ENCODE measurements around the gene EML4. TPM values are rescaled to one million over a fixed set of nuclear protein-coding genes. Genes with fewer than 3 reads are reported as not detected.

The EML4 gene
- total and polyA plus RNA-seq, 10 donors: 25.4 to 176 (median 88.2) TPM

- no peaks in the 10 kb centered on the region for H3K9me3 ChIP-seq
- 95 to 100% (median 97%) methylated on average over 3 of the region's 3 CpGs for WGBS, 5 donors
These were observed 134.1 kb downstream of the EML4 start for GRCh38 chr2:42303252-42303651.

DNA sequence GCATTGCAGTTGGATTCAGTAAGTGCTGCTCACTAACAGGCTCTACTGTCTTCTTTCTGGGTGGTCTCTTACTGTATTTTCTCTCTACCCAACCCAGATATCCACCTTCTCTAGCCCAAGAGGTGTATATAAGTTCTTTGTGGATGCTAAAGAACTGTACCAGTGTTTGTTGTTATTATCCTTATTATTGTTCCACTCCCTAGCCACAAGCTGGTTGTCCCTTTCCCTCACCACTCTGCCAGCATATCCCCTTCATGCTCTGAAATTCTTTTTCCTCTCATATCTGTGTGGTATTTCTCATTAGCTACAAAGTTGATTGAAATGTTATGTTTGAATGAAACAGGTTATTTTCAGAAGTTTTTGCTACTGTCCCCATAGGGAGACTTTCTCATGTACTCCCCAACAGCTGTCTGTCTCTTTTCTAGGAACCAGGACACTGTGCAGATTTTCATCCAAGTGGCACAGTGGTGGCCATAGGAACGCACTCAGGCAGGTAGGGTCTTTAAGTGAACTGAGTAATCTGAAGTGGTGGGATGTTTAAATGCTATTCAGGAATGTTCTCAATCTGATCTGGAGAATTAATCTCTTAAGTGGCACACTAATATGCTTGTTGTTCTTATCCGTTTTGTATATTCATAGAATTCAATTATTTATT, 135.0 kb downstream of the EML4 start:
- no peak overlapping the region for H3K4me3 ChIP-seq
- 96 to 100% (median 98%) methylated on average over 2 of the region's 2 CpGs for WGBS, 5 donors
- no peak overlapping the region for H3K27ac ChIP-seq
- no peak for DNase-seq
- intact Hi-C loops (cut with DNase I; ENCODE audit: low total_unique reads): no loop called here
- no peak for TF ChIP-seq POLR2AphosphoS5 (IDR thresholded peaks at IDR 0.05)
- TF ChIP-seq, protein P1, sequence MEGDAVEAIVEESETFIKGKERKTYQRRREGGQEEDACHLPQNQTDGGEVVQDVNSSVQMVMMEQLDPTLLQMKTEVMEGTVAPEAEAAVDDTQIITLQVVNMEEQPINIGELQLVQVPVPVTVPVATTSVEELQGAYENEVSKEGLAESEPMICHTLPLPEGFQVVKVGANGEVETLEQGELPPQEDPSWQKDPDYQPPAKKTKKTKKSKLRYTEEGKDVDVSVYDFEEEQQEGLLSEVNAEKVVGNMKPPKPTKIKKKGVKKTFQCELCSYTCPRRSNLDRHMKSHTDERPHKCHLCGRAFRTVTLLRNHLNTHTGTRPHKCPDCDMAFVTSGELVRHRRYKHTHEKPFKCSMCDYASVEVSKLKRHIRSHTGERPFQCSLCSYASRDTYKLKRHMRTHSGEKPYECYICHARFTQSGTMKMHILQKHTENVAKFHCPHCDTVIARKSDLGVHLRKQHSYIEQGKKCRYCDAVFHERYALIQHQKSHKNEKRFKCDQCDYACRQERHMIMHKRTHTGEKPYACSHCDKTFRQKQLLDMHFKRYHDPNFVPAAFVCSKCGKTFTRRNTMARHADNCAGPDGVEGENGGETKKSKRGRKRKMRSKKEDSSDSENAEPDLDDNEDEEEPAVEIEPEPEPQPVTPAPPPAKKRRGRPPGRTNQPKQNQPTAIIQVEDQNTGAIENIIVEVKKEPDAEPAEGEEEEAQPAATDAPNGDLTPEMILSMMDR (IDR thresholded peaks at IDR 0.05 in 8 of 11, conservative IDR thresholded peaks at IDR 0.05 in 3 of 11): no peak
- TF ChIP-seq POLR2A (IDR thresholded peaks at IDR 0.05): no peak
- H3K9me3 ChIP-seq: no peaks in the 10 kb centered on the region
- peaks cover 0 to 7% (median 0%) of the 10 kb centered on the region in 6 donors for H3K4me1 ChIP-seq
- H3K27me3 ChIP-seq (replicated peaks in 1 of 7): no peaks in the 10 kb centered on the region
- H3K36me3 ChIP-seq: peaks cover 2 to 100% (median 66%) of the 10 kb centered on the region in 6 donors

More at GRCh38 chr2:42303252-42303651, 134.1 kb downstream of the EML4 start:
- Histone ChIP-seq H3K36me3 (peaks cover 2 to 100% (median 70%) of the 10 kb centered on the region in 6 donors), H3K4me1 (peaks cover 0 to 17% (median 6%) of the 10 kb centered on the region in 6 donors), H3K4me3 (no peak overlapping the region), H3K27me3 (replicated peaks in 1 of 7) (no peaks in the 10 kb centered on the region), H3K27ac (no peak overlapping the region)
- no peak for TF ChIP-seq POLR2AphosphoS5 (IDR thresholded peaks at IDR 0.05)
- intact Hi-C loops (cut with DNase I; ENCODE audit: low total_unique reads): no loop called here
- DNase-seq: no peak

DNA sequence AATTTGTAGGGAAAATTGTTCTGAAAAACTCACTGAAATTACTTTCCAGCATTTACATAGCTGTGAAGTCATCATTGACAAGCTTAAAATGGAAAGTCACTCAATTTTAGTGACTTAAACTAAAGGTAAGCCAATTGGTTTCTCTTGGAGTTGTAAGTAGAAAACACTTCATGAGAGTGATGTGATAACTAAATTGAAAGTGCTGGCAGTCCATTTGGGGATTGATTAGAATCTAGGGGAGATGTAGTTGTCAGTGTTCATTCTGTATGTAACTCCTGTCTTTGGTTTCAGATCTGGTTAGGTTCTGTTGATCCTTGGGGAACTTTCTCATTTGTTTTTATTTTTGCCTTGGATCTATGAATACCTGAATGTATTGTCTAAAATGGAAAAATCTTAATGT, 138.0 kb downstream of the EML4 start:
- intact Hi-C loops (cut with DNase I; ENCODE audit: low total_unique reads): no loop called here
- Histone ChIP-seq H3K36me3 (peaks cover 2 to 96% (median 56%) of the 10 kb centered on the region in 6 donors), H3K27me3 (replicated peaks in 1 of 7) (no peaks in the 10 kb centered on the region), H3K9me3 (no peaks in the 10 kb centered on the region), H3K4me1 (no peaks in the 10 kb centered on the region), H3K27ac (no peak overlapping the region), H3K4me3 (no peak overlapping the region)
- no peak for DNase-seq
- TF ChIP-seq POLR2AphosphoS5 (IDR thresholded peaks at IDR 0.05) (no peak), POLR2A (IDR thresholded peaks at IDR 0.05) (no peak)
- TF ChIP-seq, protein P1 (IDR thresholded peaks at IDR 0.05 in 8 of 11, conservative IDR thresholded peaks at IDR 0.05 in 3 of 11): no peak

GRCh38 chr2:42309366-42309765, 140.2 kb downstream of the EML4 start:
- TF ChIP-seq, protein P1 (IDR thresholded peaks at IDR 0.05 in 8 of 11, conservative IDR thresholded peaks at IDR 0.05 in 3 of 11): no peak
- TF ChIP-seq POLR2A (IDR thresholded peaks at IDR 0.05) (no peak), POLR2AphosphoS5 (IDR thresholded peaks at IDR 0.05) (no peak)
- DNase-seq: no peak
- 87 to 98% (median 95%) methylated on average over 2 of the region's 2 CpGs for WGBS, 5 donors
- intact Hi-C loops (cut with DNase I; ENCODE audit: low total_unique reads): no loop called here
- peaks cover 0 to 96% (median 42%) of the 10 kb centered on the region in 6 donors for H3K36me3 ChIP-seq
- no peaks in the 10 kb centered on the region for H3K27me3 ChIP-seq (replicated peaks in 1 of 7)
- no peak overlapping the region for H3K27ac ChIP-seq
- no peak overlapping the region for H3K4me3 ChIP-seq
- no peaks in the 10 kb centered on the region for H3K9me3 ChIP-seq
- H3K4me1 ChIP-seq: peaks cover 0 to under 1% (median 0%) of the 10 kb centered on the region in 6 donors

All from spleen (tissue), 11 donors.